IMR-90 (cell line): ENCODE data around the gene PCK1. TPM values are rescaled to one million over a fixed set of nuclear protein-coding genes. Genes with fewer than 3 reads are reported as not detected.

Experiments
- ATAC-seq: fragments of 200-7000 bp; cut with Tn5 transposase; 2 replicates; pipeline ENCODE4 v1.9.1; 2020; ENCODE audit warnings: low read depth, mild to moderate bottlenecking, moderate library complexity
- BruUV-seq: library from RNA; stranded (reverse); fragments of 400-500 nt; replicated peaks from 2 replicates; lab custom pipeline; 2021; lab: Mats Ljungman, UMichigan
- CTCF ChIA-PET: fragments of 300-600 bp; formaldehyde crosslinking; extraction: SDS; loops from one replicate; lab custom pipeline; 2021; ENCODE audit warnings: antibody characterized with exemption; lab: Yijun Ruan, JAX
- POLR2A ChIA-PET: fragments of 300-600 bp; sonication (Branson Sonifier 250); formaldehyde crosslinking; loops from one replicate; lab custom pipeline; 2022; ENCODE audit warnings: antibody characterized with exemption; ENCODE audit not compliant: unreplicated experiment; lab: Charles Lee
- DNase-seq: peaks from one replicate; pipeline ENCODE4 v3.0.0; 2013
- H2AFZ ChIP-seq: replicated peaks from 2 replicates; pipeline ENCODE3; 2013; ENCODE audit warnings: low read length, mild to moderate bottlenecking; ENCODE audit not compliant: poor library complexity
- H2AK5ac ChIP-seq: 2 replicates; pipeline ENCODE4 v1.6.1; 2013; ENCODE audit warnings: low read depth, low read length, inconsistent platforms
- H2AK9ac ChIP-seq: replicated peaks from 2 replicates; pipeline ENCODE3; 2013; ENCODE audit warnings: mild to moderate bottlenecking, low read depth, low read length, moderate library complexity; ENCODE audit not compliant: poor library complexity
- H2BK120ac ChIP-seq: 2 replicates; pipeline ENCODE4 v1.6.1; 2013; ENCODE audit warnings: low read depth, low read length, inconsistent platforms
- H2BK15ac ChIP-seq: 3 replicates; pipeline ENCODE4 v1.6.1; 2013; ENCODE audit warnings: low read depth, low read length, inconsistent platforms
- H2BK20ac ChIP-seq: 2 replicates; pipeline ENCODE4 v1.6.1; 2013; ENCODE audit warnings: low read depth, mild to moderate bottlenecking, inconsistent platforms, low read length, moderate library complexity
- H2BK5ac ChIP-seq: 2 replicates; pipeline ENCODE4 v1.6.1; 2013; ENCODE audit warnings: mild to moderate bottlenecking, low read depth, low read length, inconsistent platforms; ENCODE audit not compliant: poor library complexity, severe bottlenecking
- H3K14ac ChIP-seq: replicated peaks from 2 replicates; pipeline ENCODE4 v1.6.1; 2013; ENCODE audit warnings: low read depth, low read length, inconsistent platforms
- H3K18ac ChIP-seq: 2 replicates; pipeline ENCODE4 v1.6.1; 2013; ENCODE audit warnings: low read depth, low read length, control low read depth
- H3K23ac ChIP-seq: 2 replicates; pipeline ENCODE4 v1.6.1; 2013; ENCODE audit warnings: low read depth, low read length, inconsistent platforms
- H3K27ac ChIP-seq: 2 replicates; pipeline ENCODE4 v1.5.1; 2013; ENCODE audit warnings: mild to moderate bottlenecking, control low read depth, low read length; ENCODE audit not compliant: insufficient read depth
- H3K27me3 ChIP-seq: 2 replicates; pipeline ENCODE4 v1.6.1; 2013; ENCODE audit warnings: low read length; ENCODE audit not compliant: control insufficient read depth, insufficient read depth
- H3K36me3 ChIP-seq: 2 replicates; pipeline ENCODE4 v1.6.1; 2013; ENCODE audit warnings: low read length, mixed read lengths; ENCODE audit not compliant: control insufficient read depth, insufficient read depth
- H3K4ac ChIP-seq: 2 replicates; pipeline ENCODE4 v1.6.1; 2013; ENCODE audit warnings: low read depth, low read length, inconsistent platforms
- H3K4me1 ChIP-seq: 2 replicates; pipeline ENCODE4 v1.6.1; 2013; ENCODE audit warnings: low read length, mixed read lengths; ENCODE audit not compliant: control insufficient read depth, insufficient read depth
- H3K4me2 ChIP-seq: 2 replicates; pipeline ENCODE4 v1.6.1; 2013; ENCODE audit warnings: low read depth, mild to moderate bottlenecking, control low read depth, low read length, moderate library complexity
- H3K4me3 ChIP-seq: 2 replicates; pipeline ENCODE4 v1.5.1; 2013; ENCODE audit warnings: low read depth, mild to moderate bottlenecking, control low read depth, low read length, moderate library complexity; ENCODE audit not compliant: insufficient read depth
- H3K56ac ChIP-seq: 2 replicates; pipeline ENCODE4 v1.6.1; 2013; ENCODE audit warnings: low read length, inconsistent platforms; ENCODE audit not compliant: insufficient read depth; ENCODE audit errors: extremely low read depth
- H3K79me1 ChIP-seq, 2 experiments: 2 replicates each; pipeline ENCODE4 v1.6.1; 2013; ENCODE audit warnings: low read length in 2 of 2, inconsistent platforms in 1 of 2, low read depth in 1 of 2
- H3K9ac ChIP-seq: 2 replicates; pipeline ENCODE4 v1.6.1; 2013; ENCODE audit warnings: low read depth, low read length, control low read depth
- H3K9me1 ChIP-seq: 2 replicates; pipeline ENCODE4 v1.6.1; 2013; ENCODE audit warnings: low read length, inconsistent platforms; ENCODE audit not compliant: insufficient read depth
- H3K9me3 ChIP-seq: 2 replicates; pipeline ENCODE4 v1.6.1; 2013; ENCODE audit warnings: low read length; ENCODE audit not compliant: control insufficient read depth, insufficient read depth
- H4K20me1 ChIP-seq: 2 replicates; pipeline ENCODE4 v1.6.1; 2013; ENCODE audit warnings: low read length, inconsistent platforms; ENCODE audit not compliant: insufficient read depth
- H4K5ac ChIP-seq: 2 replicates; pipeline ENCODE4 v1.6.1; 2013; ENCODE audit warnings: mild to moderate bottlenecking, low read depth, low read length, control low read depth
- H4K8ac ChIP-seq, 2 experiments: 2 replicates each; pipeline ENCODE4 v1.6.1; 2013; ENCODE audit warnings: low read depth in 2 of 2, low read length in 2 of 2, control low read depth in 1 of 2, inconsistent platforms in 1 of 2
- H4K91ac ChIP-seq: 2 replicates; pipeline ENCODE4 v1.6.1; 2013; ENCODE audit warnings: low read depth, low read length, inconsistent platforms; ENCODE audit not compliant: insufficient read depth
- BHLHE40 ChIP-seq: fragments of 150-350 bp; IDR thresholded peaks from 2 replicates; pipeline ENCODE4 v1.6.1; 2016; ENCODE audit warnings: mild to moderate bottlenecking, low read depth, low read length
- CEBPB ChIP-seq: IDR thresholded peaks from 2 replicates; pipeline ENCODE4 v1.6.1; 2012; ENCODE audit warnings: low read depth, low read length, improper control_type of control experiment
- CHD1 ChIP-seq: IDR thresholded peaks from 2 replicates; pipeline ENCODE4 v1.6.1; 2012; ENCODE audit warnings: low read depth, low read length, improper control_type of control experiment
- ELK1 ChIP-seq: fragments of 150-350 bp; IDR thresholded peaks from 2 replicates; pipeline ENCODE4 v1.6.1; 2016; ENCODE audit warnings: low read depth, mild to moderate bottlenecking, low read length, moderate library complexity, borderline replicate concordance
- FOS ChIP-seq: fragments of 150-350 bp; IDR thresholded peaks from 2 replicates; pipeline ENCODE4 v1.6.1; 2016; ENCODE audit warnings: low read depth, low read length
- MAFK ChIP-seq: IDR thresholded peaks from 2 replicates; pipeline ENCODE4 v1.6.1; 2012; ENCODE audit warnings: low read depth, low read length, improper control_type of control experiment
- MAZ ChIP-seq: IDR thresholded peaks from 2 replicates; pipeline ENCODE4 v1.6.1; 2012; ENCODE audit warnings: low read depth, mild to moderate bottlenecking, low read length, improper control_type of control experiment, moderate library complexity, borderline replicate concordance
- MXI1 ChIP-seq: IDR thresholded peaks from 2 replicates; pipeline ENCODE4 v1.6.1; 2012; ENCODE audit warnings: low read depth, mild to moderate bottlenecking, low read length, moderate library complexity, borderline replicate concordance
- NFE2L2 ChIP-seq: fragments of 150-350 bp; IDR thresholded peaks from 2 replicates; pipeline ENCODE4 v1.6.1; 2016; ENCODE audit warnings: low read depth, mild to moderate bottlenecking, low read length
- POLR2A ChIP-seq: IDR thresholded peaks from 2 replicates; pipeline ENCODE4 v1.6.1; 2012; ENCODE audit warnings: mild to moderate bottlenecking, low read depth, low read length
- RAD21 ChIP-seq: IDR thresholded peaks from 2 replicates; pipeline ENCODE4 v1.6.1; 2012; ENCODE audit warnings: low read length, improper control_type of control experiment
- RCOR1 ChIP-seq: IDR thresholded peaks from 2 replicates; pipeline ENCODE4 v1.6.1; 2012; ENCODE audit warnings: mild to moderate bottlenecking, low read length, improper control_type of control experiment; ENCODE audit not compliant: insufficient replicate concordance
- RFX5 ChIP-seq: IDR thresholded peaks from 2 replicates; pipeline ENCODE4 v1.8.0; 2012; ENCODE audit warnings: low read depth, mild to moderate bottlenecking, low read length, moderate library complexity
- SMC3 ChIP-seq: fragments of 150-350 bp; IDR thresholded peaks from 2 replicates; pipeline ENCODE4 v1.6.1; 2016; ENCODE audit warnings: low read depth, mild to moderate bottlenecking, antibody characterized with exemption, low read length, moderate library complexity
- USF2 ChIP-seq: fragments of 150-350 bp; IDR thresholded peaks from 2 replicates; pipeline ENCODE4 v1.6.1; 2017; ENCODE audit warnings: mild to moderate bottlenecking, antibody characterized with exemption, low read length, low read depth
- WGBS, 2 experiments: methylation state at CpG; one replicate each; pipeline versions ENCODE4 v1.1.5 to v1.1.7; 2013; ENCODE audit warnings: missing lambda C conversion rate in 2 of 2; ENCODE audit not compliant: insufficient read length in 1 of 2; ENCODE audit errors: extremely low coverage in 2 of 2; 5-methylcytosine and 5-hydroxymethylcytosine counted together
- dilution Hi-C: fragments of 300-500 bp; cut with HindIII; formaldehyde crosslinking; loops from one replicate; pipeline ENCODE4 v1.14.3; 2018; ENCODE audit warnings: low sequenced_read_pairs; ENCODE audit not compliant: unreplicated experiment
- in situ Hi-C: fragments of 300-500 bp; cut with MboI; formaldehyde crosslinking; loops from 3 replicates; pipeline ENCODE4 v1.14.3; 2019; ENCODE audit warnings: low sequenced_read_pairs, inconsistent platforms, mixed read lengths
- intact Hi-C: fragments of 100-400 bp; cut with micrococcal nuclease; formaldehyde crosslinking; loops from 2 replicates; pipeline ENCODE4 v1.10.0; 2022
- polyA plus RNA-seq, 3 experiments: library from polyadenylated mRNA; depleted of rRNA; stranded (reverse); fragments of >200 nt; gene quantifications; 2 replicates each; pipeline ENCODE4 v1.2.3, GENCODE V29; 2012; ENCODE audit warnings: low replicate concordance in 1 of 3
- total RNA-seq: library from RNA; depleted of rRNA; stranded (reverse); fragments of >200 nt; gene quantifications from 2 replicates; pipeline ENCODE4 v1.2.3, GENCODE V29; 2012
- TF ChIP-seq, protein P1 (sequence below): conservative IDR thresholded peaks from 2 replicates; pipeline ENCODE4 v1.5.1; 2012; ENCODE audit warnings: mild to moderate bottlenecking, low read depth, low read length, improper control_type of control experiment

Gene PCK1
- total and polyA plus RNA-seq, 2 of the 4 experiments (the other 2 are of a cell fraction) = not detected

DNA sequence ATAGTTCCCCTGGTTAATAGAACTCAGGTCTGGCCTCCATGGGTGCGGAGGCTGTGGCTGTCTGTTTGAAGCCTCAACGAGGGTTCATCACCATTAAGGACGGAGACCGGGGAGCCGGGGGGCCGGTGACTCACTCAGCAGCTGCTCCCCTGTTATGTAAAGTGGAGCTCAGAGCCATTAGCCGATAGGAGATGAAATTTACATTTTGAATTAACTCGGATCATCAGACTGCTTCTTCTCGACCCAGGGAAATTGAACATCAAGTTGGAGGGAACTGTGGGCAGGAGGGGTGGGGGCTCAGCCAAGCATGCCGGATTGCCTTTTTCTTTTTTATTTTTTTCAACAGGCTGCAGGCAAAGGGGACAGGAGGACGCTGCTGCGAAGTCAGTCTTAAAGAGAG, 12.3 kb downstream of the PCK1 start:
- H4K91ac ChIP-seq = no peak overlapping the region
- H3K14ac ChIP-seq = no peak overlapping the region
- dilution Hi-C loops (no loop called here), in situ Hi-C loops (no loop called here), intact Hi-C loops (no loop called here)
- H2AK9ac ChIP-seq = no peak overlapping the region
- no peak overlapping the region for H2BK120ac ChIP-seq
- H3K9me1 ChIP-seq = no peaks in the 10 kb centered on the region
- H2BK5ac ChIP-seq = no peak overlapping the region
- TF ChIP-seq MAZ (no peak), POLR2A (no peak), RFX5 (no peak), MAFK (no peak), RAD21 (no peak), CEBPB (no peak), CHD1 (no peak), SMC3 (no peak), ELK1 (no peak), RCOR1 (no peak), FOS (no peak), USF2 (no peak), NFE2L2 (no peak), BHLHE40 (no peak), MXI1 (no peak)
- TF ChIP-seq, protein P1, sequence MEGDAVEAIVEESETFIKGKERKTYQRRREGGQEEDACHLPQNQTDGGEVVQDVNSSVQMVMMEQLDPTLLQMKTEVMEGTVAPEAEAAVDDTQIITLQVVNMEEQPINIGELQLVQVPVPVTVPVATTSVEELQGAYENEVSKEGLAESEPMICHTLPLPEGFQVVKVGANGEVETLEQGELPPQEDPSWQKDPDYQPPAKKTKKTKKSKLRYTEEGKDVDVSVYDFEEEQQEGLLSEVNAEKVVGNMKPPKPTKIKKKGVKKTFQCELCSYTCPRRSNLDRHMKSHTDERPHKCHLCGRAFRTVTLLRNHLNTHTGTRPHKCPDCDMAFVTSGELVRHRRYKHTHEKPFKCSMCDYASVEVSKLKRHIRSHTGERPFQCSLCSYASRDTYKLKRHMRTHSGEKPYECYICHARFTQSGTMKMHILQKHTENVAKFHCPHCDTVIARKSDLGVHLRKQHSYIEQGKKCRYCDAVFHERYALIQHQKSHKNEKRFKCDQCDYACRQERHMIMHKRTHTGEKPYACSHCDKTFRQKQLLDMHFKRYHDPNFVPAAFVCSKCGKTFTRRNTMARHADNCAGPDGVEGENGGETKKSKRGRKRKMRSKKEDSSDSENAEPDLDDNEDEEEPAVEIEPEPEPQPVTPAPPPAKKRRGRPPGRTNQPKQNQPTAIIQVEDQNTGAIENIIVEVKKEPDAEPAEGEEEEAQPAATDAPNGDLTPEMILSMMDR = no peak
- no peaks in the 10 kb centered on the region for H3K79me1 ChIP-seq
- no peak overlapping the region for H3K27ac ChIP-seq
- H3K36me3 ChIP-seq = no peaks in the 10 kb centered on the region
- H3K9ac ChIP-seq = no peak overlapping the region
- 33% methylated on average over 1 of the region's 12 CpGs; no CpG with 5 or more reads in 1 of the 2 experiments for WGBS, 2 experiments
- CTCF ChIA-PET = no interaction called here
- H3K4me1 ChIP-seq = no peaks in the 10 kb centered on the region
- H2BK20ac ChIP-seq = no peak overlapping the region
- no peak overlapping the region for H3K18ac ChIP-seq
- no peak for ATAC-seq
- H3K23ac ChIP-seq = no peak overlapping the region
- H3K4ac ChIP-seq = no peak overlapping the region
- H4K20me1 ChIP-seq = no peaks in the 10 kb centered on the region
- H2BK15ac ChIP-seq = no peak overlapping the region
- no peak for DNase-seq
- no peak overlapping the region for H2AFZ ChIP-seq
- BruUV-seq = no TSS peak
- peaks cover 23% of the 10 kb centered on the region for H3K27me3 ChIP-seq
- no peaks in the 10 kb centered on the region for H3K9me3 ChIP-seq
- H2AK5ac ChIP-seq = no peak overlapping the region
- no peak overlapping the region for H3K4me3 ChIP-seq
- H3K4me2 ChIP-seq = no peak overlapping the region
- POLR2A ChIA-PET = no interaction called here
- no peak overlapping the region for H4K8ac ChIP-seq
- H4K5ac ChIP-seq = no peak overlapping the region
- no peak overlapping the region for H3K56ac ChIP-seq
